ENCODE results near the gene TPST1. TPM values are rescaled to one million over a fixed set of nuclear protein-coding genes. Genes with fewer than 3 reads are reported as not detected.

The TPST1 gene
- total and polyA plus RNA-seq, 12 donors: 2.0 to 7.3 (median 4.7) TPM

- Histone ChIP-seq H3K27ac (no peak overlapping the region), H3K9me3 (peaks cover 0 to 15% (median 7%) of the 10 kb centered on the region in 11 donors), H3K4me3 (no peak overlapping the region), H3K4me1 (peaks cover 0 to 18% (median 13%) of the 10 kb centered on the region in 9 donors), H3K36me3 (no peaks in the 10 kb centered on the region), H3K27me3 (no peaks in the 10 kb centered on the region)
- intact Hi-C loops (cut with DNase I): loop anchor here in 1 of 10 donors (2.0 kb wide), 1 partner anchor 39 kb away; no protein-coding TSS in a partner anchor
- DNase-seq: no peak
- no peak for ATAC-seq
- WGBS, 2 donors: 92 to 95% methylated on average over 6 of the region's 6 CpGs
- no peak for TF ChIP-seq CTCF (IDR thresholded peaks at IDR 0.05)
Measured at GRCh38 chr7:66331883-66332282, 126.7 kb downstream of the TPST1 start.

- Histone ChIP-seq H3K36me3 (no peaks in the 10 kb centered on the region), H3K4me1 (peaks cover 0 to 18% (median 13%) of the 10 kb centered on the region in 9 donors), H3K27ac (no peak overlapping the region), H3K27me3 (no peaks in the 10 kb centered on the region), H3K4me3 (no peak overlapping the region), H3K9me3 (peaks cover 0 to 21% (median 8%) of the 10 kb centered on the region in 11 donors)
- DNase-seq (no peak), ATAC-seq (no peak)
- WGBS, 2 donors: 84 to 89% methylated on average over 1 of the region's 1 CpG
- TF ChIP-seq CTCF (IDR thresholded peaks at IDR 0.05): no peak
- intact Hi-C loops (cut with DNase I): no loop called here
Measured at GRCh38 chr7:66333443-66333842, 128.3 kb downstream of the TPST1 start.

- intact Hi-C loops (cut with DNase I): no loop called here
- 96 to 98% methylated on average over 6 of the region's 6 CpGs for WGBS, 2 donors
- no peak overlapping the region for H3K4me3 ChIP-seq
- DNase-seq (no peak), ATAC-seq (no peak)
- H3K4me1 ChIP-seq: peaks cover 0 to 16% (median 11%) of the 10 kb centered on the region in 9 donors
- H3K27me3 ChIP-seq: no peaks in the 10 kb centered on the region
- H3K9me3 ChIP-seq: peaks cover 0 to 32% (median 8%) of the 10 kb centered on the region in 11 donors
- H3K27ac ChIP-seq: no peak overlapping the region
- no peak for TF ChIP-seq CTCF (IDR thresholded peaks at IDR 0.05)
- H3K36me3 ChIP-seq: no peaks in the 10 kb centered on the region
Measured at GRCh38 chr7:66335318-66335717, 130.2 kb downstream of the TPST1 start.

GRCh38 chr7:66336760-66337159 is 131.6 kb downstream of the TPST1 start:
- H3K27me3 ChIP-seq: no peaks in the 10 kb centered on the region
- peaks cover 0 to 36% (median 8%) of the 10 kb centered on the region in 11 donors for H3K9me3 ChIP-seq
- DNase-seq: no peak
- peaks cover 0 to 3% (median 0%) of the 10 kb centered on the region in 9 donors for H3K4me1 ChIP-seq
- TF ChIP-seq CTCF (IDR thresholded peaks at IDR 0.05): no peak
- intact Hi-C loops (cut with DNase I): no loop called here
- no peak overlapping the region for H3K27ac ChIP-seq
- no peak for ATAC-seq
- no peak overlapping the region for H3K4me3 ChIP-seq
- H3K36me3 ChIP-seq: no peaks in the 10 kb centered on the region
